HEK293T (cell line): Measurements from ENCODE around the gene UBE4A.

Source experiments
- BHLHE40 ChIP-seq: fragments of 450-650 bp; IDR thresholded peaks from 2 replicates; pipeline ENCODE4 v1.6.1; 2016; ENCODE audit warnings: mild to moderate bottlenecking, moderate library complexity, borderline replicate concordance
- CTBP1 ChIP-seq: fragments of 450-650 bp; IDR thresholded peaks from 2 replicates; pipeline ENCODE4 v1.6.1; 2016; ENCODE audit warnings: borderline replicate concordance
- ELF4 ChIP-seq: fragments of 450-650 bp; IDR thresholded peaks from 2 replicates; pipeline ENCODE4 v1.6.1; 2017; ENCODE audit warnings: antibody characterized with exemption
- FOXA1 ChIP-seq: fragments of 450-650 bp; IDR thresholded peaks from 2 replicates; pipeline ENCODE4 v1.6.1; 2016; ENCODE audit warnings: mild to moderate bottlenecking
- FOXK2 ChIP-seq: fragments of 450-650 bp; IDR thresholded peaks from 2 replicates; pipeline ENCODE4 v1.6.1; 2016; ENCODE audit warnings: mild to moderate bottlenecking
- FOXM1 ChIP-seq: fragments of 450-650 bp; IDR thresholded peaks from 2 replicates; pipeline ENCODE4 v1.6.1; 2017; ENCODE audit warnings: mild to moderate bottlenecking, borderline replicate concordance
- HDGF ChIP-seq: fragments of 450-650 bp; IDR thresholded peaks from 2 replicates; pipeline ENCODE4 v1.6.1; 2017; ENCODE audit warnings: antibody characterized with exemption, borderline replicate concordance
- L3MBTL2 ChIP-seq: fragments of 450-650 bp; conservative IDR thresholded peaks from 2 replicates; pipeline ENCODE4 v1.6.1; 2016; ENCODE audit warnings: mild to moderate bottlenecking
- LEF1 ChIP-seq: fragments of 450-650 bp; IDR thresholded peaks from 2 replicates; pipeline ENCODE4 v1.6.1; 2017; ENCODE audit warnings: mild to moderate bottlenecking, borderline replicate concordance
- NFRKB ChIP-seq: fragments of 450-650 bp; IDR thresholded peaks from 2 replicates; pipeline ENCODE4 v1.6.1; 2016; ENCODE audit warnings: mild to moderate bottlenecking, moderate library complexity
- PKNOX1 ChIP-seq: fragments of 450-650 bp; IDR thresholded peaks from 2 replicates; pipeline ENCODE4 v1.6.1; 2016
- SP1 ChIP-seq: fragments of 450-650 bp; IDR thresholded peaks from 2 replicates; pipeline ENCODE4 v1.6.1; 2017
- TARDBP ChIP-seq: fragments of 450-650 bp; IDR thresholded peaks from 2 replicates; pipeline ENCODE4 v1.6.1; 2016
- ZNF384 ChIP-seq: fragments of 450-650 bp; IDR thresholded peaks from 2 replicates; pipeline ENCODE4 v1.6.1; 2016

- no peak for TF ChIP-seq CTBP1
- no peak for TF ChIP-seq BHLHE40
- no peak for TF ChIP-seq HDGF
- TF ChIP-seq FOXK2: no peak
- TF ChIP-seq LEF1: no peak
- TF ChIP-seq PKNOX1: no peak
- TF ChIP-seq SP1: no peak
- TF ChIP-seq FOXM1: no peak
- no peak for TF ChIP-seq ZNF384
- no peak for TF ChIP-seq FOXA1
- no peak for TF ChIP-seq TARDBP
- TF ChIP-seq ELF4: no peak
- no peak for TF ChIP-seq L3MBTL2
- no peak for TF ChIP-seq NFRKB
Observed at GRCh38 chr11:118312328-118312727, 47.1 kb upstream of the UBE4A start.
